OCI-LY7 (cell line): ENCODE results near the gene RMND1. TPM values are rescaled to one million over a fixed set of nuclear protein-coding genes. Genes with fewer than 3 reads are reported as not detected.

Experiments used
- BruUV-seq: library from RNA; stranded (reverse); fragments of 400-500 nt; replicated peaks from 2 replicates; lab custom pipeline; 2021; lab: Mats Ljungman, UMichigan
- CTCF ChIA-PET: fragments of 300-600 bp; sonication (Branson Sonifier 250); formaldehyde crosslinking; loops from one replicate; lab custom pipeline; 2022; ENCODE audit warnings: antibody characterized with exemption; ENCODE audit not compliant: unreplicated experiment; lab: Charles Lee
- POLR2A ChIA-PET: fragments of 300-600 bp; sonication (Branson Sonifier 250); formaldehyde crosslinking; loops from one replicate; lab custom pipeline; 2022; ENCODE audit warnings: antibody characterized with exemption; lab: Charles Lee
- DNase-seq: peaks from one replicate; pipeline ENCODE4 v3.0.0-alpha.2; 2015; ENCODE audit warnings: low spot score
- H2AFZ ChIP-seq: fragments of 200-600 bp; sonication (generic), shearing (Covaris generic); 2 replicates; pipeline ENCODE4 v1.6.1; 2014; ENCODE audit warnings: mild to moderate bottlenecking, antibody characterized with exemption, low read length, moderate library complexity
- H3K27ac ChIP-seq: fragments of 200-600 bp; sonication (generic); 2 replicates; pipeline ENCODE4 v1.5.1; 2014; ENCODE audit warnings: mixed run types, low read depth, mild to moderate bottlenecking, moderate library complexity, low read length, inconsistent platforms; ENCODE audit not compliant: poor library complexity, severe bottlenecking
- H3K36me3 ChIP-seq: fragments of 200-600 bp; sonication (generic); 2 replicates; pipeline ENCODE4 v1.6.1; 2014; ENCODE audit warnings: mild to moderate bottlenecking, antibody characterized with exemption, low read length, moderate library complexity, mixed read lengths; ENCODE audit not compliant: insufficient read depth
- H3K4me1 ChIP-seq: fragments of 200-600 bp; sonication (generic); 2 replicates; pipeline ENCODE4 v1.5.1; 2014; ENCODE audit warnings: mild to moderate bottlenecking, low read length; ENCODE audit not compliant: insufficient read depth, poor library complexity, severe bottlenecking
- H3K4me2 ChIP-seq: fragments of 200-600 bp; sonication (generic); 2 replicates; pipeline ENCODE4 v1.6.1; 2014; ENCODE audit warnings: mild to moderate bottlenecking, low read length
- H3K4me3 ChIP-seq: fragments of 200-600 bp; sonication (generic); 2 replicates; pipeline ENCODE4 v1.5.1; 2014; ENCODE audit warnings: mild to moderate bottlenecking, low read depth, low read length; ENCODE audit not compliant: poor library complexity, severe bottlenecking
- H3K79me2 ChIP-seq: fragments of 200-600 bp; sonication (generic); 2 replicates; pipeline ENCODE4 v1.6.1; 2016; ENCODE audit warnings: low read depth, mild to moderate bottlenecking, low read length, moderate library complexity, mixed read lengths; ENCODE audit not compliant: insufficient read depth
- H3K9me2 ChIP-seq: fragments of 200-600 bp; sonication (generic); 2 replicates; pipeline ENCODE4 v1.6.1; 2016; ENCODE audit warnings: mild to moderate bottlenecking, low read length, mixed read lengths; ENCODE audit not compliant: insufficient read depth
- H3K9me3 ChIP-seq: fragments of 200-600 bp; sonication (generic); 2 replicates; pipeline ENCODE4 v1.6.1; 2014; ENCODE audit warnings: mild to moderate bottlenecking, mixed run types, low read length, mixed read lengths
- H4K20me1 ChIP-seq: fragments of 200-600 bp; sonication (generic); 2 replicates; pipeline ENCODE4 v1.6.1; 2014; ENCODE audit warnings: mild to moderate bottlenecking, antibody characterized with exemption, low read length, moderate library complexity, mixed read lengths; ENCODE audit not compliant: insufficient read depth
- CTCF ChIP-seq: fragments of 200-600 bp; sonication (generic); conservative IDR thresholded peaks from 2 replicates; pipeline ENCODE4 v1.5.1; 2014; ENCODE audit warnings: mild to moderate bottlenecking, antibody characterized with exemption, low read length, moderate library complexity, mixed read lengths
- EZH2phosphoT487 ChIP-seq: fragments of 200-600 bp; sonication (generic); IDR thresholded peaks from 2 replicates; pipeline ENCODE4 v1.6.1; 2018; ENCODE audit warnings: low read depth, borderline replicate concordance, mild to moderate bottlenecking, mixed run types, antibody characterized with exemption, low read length, moderate library complexity, mixed read lengths
- intact Hi-C: fragments of 100-400 bp; cut with micrococcal nuclease; formaldehyde crosslinking; loops from one replicate; pipeline ENCODE4 v1.10.0; 2022; ENCODE audit not compliant: unreplicated experiment
- total RNA-seq, 2 experiments: library from RNA; depleted of rRNA in 1 of 2; stranded (reverse); fragments of >200 nt in 1 of 2; shearing (Covaris generic) in 1 of 2; gene quantifications; 2 replicates each; pipeline ENCODE4 v1.2.3, GENCODE V29; 2014 to 2022

Gene RMND1
- total RNA-seq, 2 experiments from 2014 or later, result 21.2 to 22.3 TPM

- H3K79me2 ChIP-seq, result no peaks in the 10 kb centered on the region
- intact Hi-C loops, result loop anchor here (5.0 kb wide), 1 partner anchor 71 kb away; no protein-coding TSS in a partner anchor
- CTCF ChIA-PET, result no interaction called here
- no peak overlapping the region for H3K27ac ChIP-seq
- H3K9me2 ChIP-seq, result no peaks in the 10 kb centered on the region
- peaks cover 25% of the 10 kb centered on the region for H3K4me1 ChIP-seq
- no peak for DNase-seq
- no peak for TF ChIP-seq CTCF
- no peak for TF ChIP-seq EZH2phosphoT487
- H2AFZ ChIP-seq, result no peak overlapping the region
- no peaks in the 10 kb centered on the region for H3K36me3 ChIP-seq
- BruUV-seq, result no TSS peak
- POLR2A ChIA-PET, result interaction anchor here (0.6 kb wide), 2 partner anchors 198 to 225 kb away, joined by 3 to 6 read pairs; no protein-coding TSS in a partner anchor
- H3K4me2 ChIP-seq, result no peak overlapping the region
- H4K20me1 ChIP-seq, result no peaks in the 10 kb centered on the region
- H3K4me3 ChIP-seq, result no peak overlapping the region
- H3K9me3 ChIP-seq, result no peaks in the 10 kb centered on the region
Measured at GRCh38 chr6:151478670-151479069, 26.7 kb upstream of the RMND1 start.

- intact Hi-C loops, result loop anchor here (2.0 to 5.0 kb wide), 2 partner anchors 25 to 70 kb away; partner anchors contain the start of gene RMND1
- H3K4me2 ChIP-seq, result no peak overlapping the region
- DNase-seq, result no peak
Measured at GRCh38 chr6:151477726-151478125, 25.8 kb upstream of the RMND1 start.

More at GRCh38 chr6:151477726-151478125, 25.8 kb upstream of the RMND1 start:
- no peaks in the 10 kb centered on the region for H4K20me1 ChIP-seq
- peaks cover 25% of the 10 kb centered on the region for H3K4me1 ChIP-seq
- POLR2A ChIA-PET, result no interaction called here
- H3K79me2 ChIP-seq, result no peaks in the 10 kb centered on the region
- no peaks in the 10 kb centered on the region for H3K36me3 ChIP-seq
- CTCF ChIA-PET, result no interaction called here
- no peaks in the 10 kb centered on the region for H3K9me3 ChIP-seq
- TF ChIP-seq CTCF, result no peak
- no peak for TF ChIP-seq EZH2phosphoT487
- no TSS peak for BruUV-seq
- H3K27ac ChIP-seq, result no peak overlapping the region
- no peak overlapping the region for H3K4me3 ChIP-seq
- H3K9me2 ChIP-seq, result no peaks in the 10 kb centered on the region
- no peak overlapping the region for H2AFZ ChIP-seq
